KMS-11 (cell line): ENCODE measurements around the gene UNC119B.
"Not testable (repeated sequence)": the region's sequence is repeated elsewhere in the genome, so short reads cannot be mapped to it uniquely, and the experiment has no call there.

ENCODE experiments used
- H2AFZ ChIP-seq: fragments of 200-600 bp; sonication (generic); 2 replicates; pipeline ENCODE4 v1.6.1; 2016; ENCODE audit warnings: antibody characterized with exemption, mixed run types, low read depth
- H3K27ac ChIP-seq: fragments of 200-600 bp; sonication (generic); 2 replicates; pipeline ENCODE4 v1.6.1; 2016; ENCODE audit warnings: mild to moderate bottlenecking, mixed run types
- H3K27me3 ChIP-seq: fragments of 200-600 bp; sonication (generic); 2 replicates; pipeline ENCODE4 v1.6.1; 2017; ENCODE audit warnings: mild to moderate bottlenecking, low read depth, mixed run types, moderate library complexity; ENCODE audit not compliant: insufficient read depth
- H3K36me3 ChIP-seq: fragments of 200-600 bp; sonication (generic); 2 replicates; pipeline ENCODE4 v1.6.1; 2017; ENCODE audit warnings: mild to moderate bottlenecking, mixed run types; ENCODE audit not compliant: insufficient read depth
- H3K4me1 ChIP-seq: fragments of 200-600 bp; sonication (generic); 2 replicates; pipeline ENCODE4 v1.6.1; 2016; ENCODE audit warnings: mild to moderate bottlenecking, low read depth, mixed run types; ENCODE audit not compliant: poor library complexity, severe bottlenecking
- H3K4me2 ChIP-seq: fragments of 200-600 bp; sonication (generic); 2 replicates; pipeline ENCODE4 v1.7.0; 2016; ENCODE audit warnings: mild to moderate bottlenecking, mixed run types
- H3K4me3 ChIP-seq: fragments of 200-600 bp; sonication (generic); IDR thresholded peaks from 2 replicates; pipeline ENCODE4 v1.6.1; 2017; ENCODE audit warnings: low read depth, low read length, mixed read lengths; ENCODE audit not compliant: insufficient read depth
- H3K79me2 ChIP-seq: fragments of 200-600 bp; sonication (generic); 2 replicates; pipeline ENCODE4 v1.6.1; 2016; ENCODE audit warnings: low read depth, mixed run types; ENCODE audit not compliant: insufficient read depth
- H3K9ac ChIP-seq: fragments of 200-600 bp; sonication (generic); 2 replicates; pipeline ENCODE4 v1.6.1; 2016; ENCODE audit warnings: mild to moderate bottlenecking, mixed run types
- H4K20me1 ChIP-seq: fragments of 200-600 bp; sonication (generic); 2 replicates; pipeline ENCODE4 v1.6.1; 2016; ENCODE audit warnings: mild to moderate bottlenecking, mixed run types; ENCODE audit not compliant: insufficient read depth
- TF ChIP-seq, protein P1 (sequence below): fragments of 200-600 bp; sonication (generic); conservative IDR thresholded peaks from 2 replicates; pipeline ENCODE4 v1.6.1; 2017; ENCODE audit warnings: low read depth, mild to moderate bottlenecking, antibody characterized with exemption, low read length, moderate library complexity, mixed read lengths

Gene UNC119B

GRCh38 chr12:120666571-120667390 is 43.5 kb upstream of the UNC119B start:
- Histone ChIP-seq H3K9ac (no peak overlapping the region), H3K36me3 (no peaks in the 10 kb centered on the region), H3K4me1 (no peaks in the 10 kb centered on the region), H4K20me1 (no peaks in the 10 kb centered on the region), H3K27me3 (no peaks in the 10 kb centered on the region), H2AFZ (no peak overlapping the region), H3K79me2 (no peaks in the 10 kb centered on the region), H3K4me3 (no peak overlapping the region), H3K4me2 (no peak overlapping the region), H3K27ac (no peak overlapping the region)
- TF ChIP-seq, protein P1, sequence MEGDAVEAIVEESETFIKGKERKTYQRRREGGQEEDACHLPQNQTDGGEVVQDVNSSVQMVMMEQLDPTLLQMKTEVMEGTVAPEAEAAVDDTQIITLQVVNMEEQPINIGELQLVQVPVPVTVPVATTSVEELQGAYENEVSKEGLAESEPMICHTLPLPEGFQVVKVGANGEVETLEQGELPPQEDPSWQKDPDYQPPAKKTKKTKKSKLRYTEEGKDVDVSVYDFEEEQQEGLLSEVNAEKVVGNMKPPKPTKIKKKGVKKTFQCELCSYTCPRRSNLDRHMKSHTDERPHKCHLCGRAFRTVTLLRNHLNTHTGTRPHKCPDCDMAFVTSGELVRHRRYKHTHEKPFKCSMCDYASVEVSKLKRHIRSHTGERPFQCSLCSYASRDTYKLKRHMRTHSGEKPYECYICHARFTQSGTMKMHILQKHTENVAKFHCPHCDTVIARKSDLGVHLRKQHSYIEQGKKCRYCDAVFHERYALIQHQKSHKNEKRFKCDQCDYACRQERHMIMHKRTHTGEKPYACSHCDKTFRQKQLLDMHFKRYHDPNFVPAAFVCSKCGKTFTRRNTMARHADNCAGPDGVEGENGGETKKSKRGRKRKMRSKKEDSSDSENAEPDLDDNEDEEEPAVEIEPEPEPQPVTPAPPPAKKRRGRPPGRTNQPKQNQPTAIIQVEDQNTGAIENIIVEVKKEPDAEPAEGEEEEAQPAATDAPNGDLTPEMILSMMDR: no peak

- Histone ChIP-seq H3K4me1 (no peaks in the 10 kb centered on the region), H4K20me1 (no peaks in the 10 kb centered on the region), H3K9ac (no peak overlapping the region), H3K27ac (no peak overlapping the region), H3K4me2 (no peak overlapping the region), H2AFZ (no peak overlapping the region), H3K36me3 (no peaks in the 10 kb centered on the region), H3K27me3 (no peaks in the 10 kb centered on the region), H3K79me2 (no peaks in the 10 kb centered on the region), H3K4me3 (no peak overlapping the region)
- TF ChIP-seq, protein P1: no peak
These were observed 42.0 kb upstream of the UNC119B start for GRCh38 chr12:120668091-120668867.

DNA sequence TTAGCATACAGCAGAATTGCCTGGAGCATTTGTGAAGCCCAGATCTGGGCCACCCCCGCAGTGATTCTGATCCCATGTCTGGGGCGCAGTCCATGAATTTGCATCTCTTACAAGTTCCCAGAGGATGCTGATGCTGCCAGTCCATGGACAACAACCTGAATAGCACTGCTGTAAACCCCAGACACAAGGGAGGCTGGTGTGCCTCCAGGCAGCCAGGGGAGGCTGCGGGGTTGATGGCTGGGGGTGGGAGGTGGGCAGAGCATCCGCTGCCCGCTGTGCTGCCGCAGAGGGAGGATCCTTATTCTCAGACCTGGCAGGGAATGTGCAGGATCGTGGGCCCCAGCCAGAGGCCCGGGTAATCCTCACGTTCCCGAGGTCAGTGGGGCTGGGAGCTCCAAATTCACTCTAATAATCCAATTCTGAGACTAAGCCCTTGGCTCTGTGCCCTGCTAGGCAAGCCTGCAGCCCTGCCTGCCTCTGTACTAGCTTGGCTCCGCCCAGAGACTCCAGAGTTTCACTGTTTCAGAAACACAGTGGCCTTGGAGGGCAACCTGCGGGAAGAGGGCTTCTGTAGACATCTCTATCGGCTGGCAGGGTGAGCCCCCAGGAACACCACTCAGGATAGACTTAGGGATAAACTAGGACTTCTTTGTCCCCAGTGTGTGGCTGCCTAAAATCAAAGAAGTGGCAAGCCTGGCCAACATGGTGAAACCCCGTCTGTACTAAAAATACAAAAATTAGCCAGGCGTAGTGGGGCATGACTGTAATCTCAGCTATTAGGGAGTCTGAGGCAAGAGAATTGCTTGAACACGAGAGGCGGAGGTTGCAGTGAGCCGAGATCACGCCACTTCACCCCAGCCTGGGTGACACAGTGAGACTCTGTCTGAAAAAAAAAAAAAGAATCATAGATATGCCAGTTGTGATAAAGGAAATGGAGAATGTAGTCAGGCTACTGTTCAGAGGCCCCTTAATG is 41.1 kb upstream of the UNC119B start:
- Histone ChIP-seq H4K20me1 (no peaks in the 10 kb centered on the region), H3K79me2 (no peaks in the 10 kb centered on the region), H2AFZ (no peak overlapping the region), H3K4me3 (no peak overlapping the region), H3K36me3 (no peaks in the 10 kb centered on the region), H3K27ac (no peak overlapping the region), H3K4me1 (no peaks in the 10 kb centered on the region), H3K4me2 (no peak overlapping the region), H3K9ac (no peak overlapping the region), H3K27me3 (no peaks in the 10 kb centered on the region)
- TF ChIP-seq, protein P1: no peak

DNA sequence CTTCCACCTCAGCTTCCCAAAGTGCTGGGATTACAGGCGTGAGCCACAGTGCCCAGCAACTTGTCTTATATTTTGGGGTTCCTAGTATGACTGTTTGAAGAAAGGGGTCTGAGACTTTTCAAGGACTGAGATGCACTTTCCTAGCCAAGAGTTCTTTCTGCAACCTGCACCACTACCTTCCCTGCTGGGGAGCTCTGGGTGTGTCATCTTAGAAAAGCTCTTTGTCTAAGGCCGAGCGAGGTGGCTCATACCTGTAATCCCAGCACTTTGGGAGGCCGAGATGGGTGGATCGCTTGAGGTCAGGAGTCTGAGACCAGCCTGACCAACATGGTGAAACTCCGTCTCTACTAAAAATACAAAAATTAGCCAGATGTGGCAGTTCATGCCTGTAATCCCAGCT is 40.0 kb upstream of the UNC119B start:
- H3K36me3 ChIP-seq, H3K27ac ChIP-seq, H3K4me2 ChIP-seq, H2AFZ ChIP-seq, H3K9ac ChIP-seq, H3K4me1 ChIP-seq, H3K27me3 ChIP-seq, H3K79me2 ChIP-seq, H3K4me3 ChIP-seq, H4K20me1 ChIP-seq: not testable (repeated sequence)
